ENCODE measurements around the gene ONECUT1.

Gene ONECUT1

DNA sequence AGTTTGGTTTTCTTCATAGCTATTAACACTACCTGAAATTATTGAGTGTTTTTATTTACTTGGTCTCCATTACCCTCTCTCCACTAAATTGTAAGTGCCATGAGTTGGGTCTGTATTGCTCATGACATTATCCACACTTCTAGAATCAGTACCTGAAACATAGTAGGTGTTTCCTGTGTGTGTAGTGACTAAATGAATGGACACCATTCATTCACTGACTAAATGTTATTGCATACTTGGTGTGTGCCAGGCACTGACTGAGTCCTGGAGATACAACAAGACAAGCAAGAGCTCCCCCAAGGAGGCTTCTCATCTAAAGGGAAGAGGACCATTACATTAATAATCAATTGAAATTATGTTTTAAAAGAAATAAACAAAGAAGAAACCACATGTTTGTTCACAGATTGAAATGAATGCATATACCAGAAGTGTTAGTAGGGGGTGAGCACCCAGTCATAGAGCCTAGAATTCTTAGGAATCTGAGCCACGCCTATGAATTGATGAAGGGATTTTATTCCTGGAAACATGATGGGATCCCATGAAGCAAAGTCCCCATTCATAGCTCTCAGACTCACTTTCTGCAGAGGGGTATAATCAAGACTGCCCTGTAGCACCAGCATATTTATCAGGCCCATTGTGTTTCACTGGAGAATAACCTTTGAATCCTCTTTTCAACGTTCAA, 79.3 kb downstream of the ONECUT1 start:
- Histone ChIP-seq H3K4me1 (no peaks in the 10 kb centered on the region), H3K27ac (no peak overlapping the region), H3K27me3 (no peaks in the 10 kb centered on the region), H3K9me3 (no peaks in the 10 kb centered on the region), H3K36me3 (no peaks in the 10 kb centered on the region), H3K4me3 (no peak overlapping the region)
- no peak for DNase-seq
- TF ChIP-seq, protein P1, sequence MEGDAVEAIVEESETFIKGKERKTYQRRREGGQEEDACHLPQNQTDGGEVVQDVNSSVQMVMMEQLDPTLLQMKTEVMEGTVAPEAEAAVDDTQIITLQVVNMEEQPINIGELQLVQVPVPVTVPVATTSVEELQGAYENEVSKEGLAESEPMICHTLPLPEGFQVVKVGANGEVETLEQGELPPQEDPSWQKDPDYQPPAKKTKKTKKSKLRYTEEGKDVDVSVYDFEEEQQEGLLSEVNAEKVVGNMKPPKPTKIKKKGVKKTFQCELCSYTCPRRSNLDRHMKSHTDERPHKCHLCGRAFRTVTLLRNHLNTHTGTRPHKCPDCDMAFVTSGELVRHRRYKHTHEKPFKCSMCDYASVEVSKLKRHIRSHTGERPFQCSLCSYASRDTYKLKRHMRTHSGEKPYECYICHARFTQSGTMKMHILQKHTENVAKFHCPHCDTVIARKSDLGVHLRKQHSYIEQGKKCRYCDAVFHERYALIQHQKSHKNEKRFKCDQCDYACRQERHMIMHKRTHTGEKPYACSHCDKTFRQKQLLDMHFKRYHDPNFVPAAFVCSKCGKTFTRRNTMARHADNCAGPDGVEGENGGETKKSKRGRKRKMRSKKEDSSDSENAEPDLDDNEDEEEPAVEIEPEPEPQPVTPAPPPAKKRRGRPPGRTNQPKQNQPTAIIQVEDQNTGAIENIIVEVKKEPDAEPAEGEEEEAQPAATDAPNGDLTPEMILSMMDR (IDR thresholded peaks at IDR 0.05): no peak
- intact Hi-C loops (cut with DNase I; ENCODE audit: low total_unique reads): no loop called here

DNA sequence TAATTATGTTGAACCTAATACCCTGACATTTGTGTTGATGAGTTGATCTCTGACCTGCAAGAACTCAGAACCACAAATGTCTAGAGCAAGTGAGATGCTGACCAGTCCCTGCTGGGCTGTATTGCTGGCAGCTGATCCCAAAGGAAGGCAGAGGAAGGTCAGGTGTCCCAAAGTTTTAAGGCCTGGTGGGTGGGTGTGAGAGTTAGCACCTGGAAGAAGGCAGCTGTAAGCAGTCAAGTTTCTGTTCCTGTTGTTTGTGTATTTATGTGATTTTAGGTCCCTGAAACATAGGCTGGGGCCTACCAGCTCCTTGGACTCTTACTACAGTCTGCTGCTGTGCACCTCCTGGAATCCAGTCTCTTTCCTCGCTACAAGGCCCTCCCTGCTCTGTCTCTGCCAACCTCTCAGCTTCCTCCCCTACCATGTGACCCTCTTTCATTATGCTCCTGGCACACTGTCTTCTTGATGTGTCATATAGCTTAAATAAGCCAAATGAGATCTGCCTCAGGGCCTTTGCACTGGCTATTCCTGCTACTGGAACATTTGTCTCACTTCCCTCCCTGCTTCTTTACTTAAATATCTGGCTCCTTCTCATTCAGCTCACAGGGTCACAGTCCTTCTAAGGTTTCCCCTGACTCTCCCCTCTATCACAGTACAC, 80.0 kb downstream of the ONECUT1 start:
- no peak overlapping the region for H3K4me3 ChIP-seq
- intact Hi-C loops (cut with DNase I; ENCODE audit: low total_unique reads): no loop called here

GRCh38 chr15:52709187-52709981, 80.8 kb downstream of the ONECUT1 start:
- H3K36me3 ChIP-seq: no peaks in the 10 kb centered on the region
- TF ChIP-seq, protein P1 (IDR thresholded peaks at IDR 0.05): no peak
- H3K9me3 ChIP-seq: no peaks in the 10 kb centered on the region
- no peak overlapping the region for H3K27ac ChIP-seq
- no peaks in the 10 kb centered on the region for H3K27me3 ChIP-seq
- H3K4me1 ChIP-seq: no peaks in the 10 kb centered on the region
- intact Hi-C loops (cut with DNase I; ENCODE audit: low total_unique reads): no loop called here
- no peak overlapping the region for H3K4me3 ChIP-seq
- DNase-seq: no peak

More for the DNA sequence above, 80.0 kb downstream of the ONECUT1 start:
- Histone ChIP-seq H3K27me3 (no peaks in the 10 kb centered on the region), H3K4me1 (no peaks in the 10 kb centered on the region), H3K9me3 (no peaks in the 10 kb centered on the region), H3K27ac (no peak overlapping the region), H3K36me3 (no peaks in the 10 kb centered on the region)
- TF ChIP-seq, protein P1 (IDR thresholded peaks at IDR 0.05): no peak
- no peak for DNase-seq

Measured in tibial artery (tissue), 4 donors.